SU-DHL-6 (cell line): ENCODE data around the gene INMT.

Experiments used
- EZH2phosphoT487 ChIP-seq: fragments of 200-600 bp; sonication (generic), shearing (Covaris generic); conservative IDR thresholded peaks from 2 replicates; pipeline ENCODE4 v1.6.1; 2018; ENCODE audit warnings: mild to moderate bottlenecking, antibody characterized with exemption, low read length, moderate library complexity, mixed read lengths
- TF ChIP-seq, protein P1 (sequence below): fragments of 200-600 bp; sonication (generic); IDR thresholded peaks from one replicate; pipeline ENCODE4 v1.5.1; 2017; ENCODE audit warnings: antibody characterized with exemption, mild to moderate bottlenecking, low read length, moderate library complexity; ENCODE audit not compliant: insufficient read depth, poor library complexity, severe bottlenecking

DNA sequence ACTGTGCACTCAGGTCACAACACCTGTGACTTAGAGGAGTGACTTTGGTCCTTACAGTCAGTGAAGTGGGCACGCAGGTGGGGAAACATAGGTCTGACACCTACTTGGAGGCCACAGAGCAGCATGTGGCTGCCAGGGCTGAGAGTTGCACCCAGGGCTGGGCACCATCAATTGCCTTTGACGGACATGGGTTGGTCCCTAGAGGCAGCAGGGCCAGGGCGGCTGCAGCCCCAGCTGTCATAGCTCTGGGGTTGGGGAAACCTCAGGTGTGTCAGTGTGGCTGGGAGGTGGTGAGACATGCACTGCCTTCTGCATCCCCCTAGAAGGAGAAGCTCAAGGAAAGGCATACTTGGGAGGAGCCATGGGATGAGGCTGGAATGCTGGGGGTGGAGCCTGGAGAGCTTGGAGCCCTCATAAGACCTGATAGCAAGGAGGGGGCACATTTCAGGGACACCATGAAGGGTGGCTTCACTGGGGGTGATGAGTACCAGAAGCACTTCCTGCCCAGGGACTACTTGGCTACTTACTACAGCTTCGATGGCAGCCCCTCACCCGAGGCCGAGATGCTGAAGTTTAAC is at the start of gene INMT:
- TF ChIP-seq, protein P1, sequence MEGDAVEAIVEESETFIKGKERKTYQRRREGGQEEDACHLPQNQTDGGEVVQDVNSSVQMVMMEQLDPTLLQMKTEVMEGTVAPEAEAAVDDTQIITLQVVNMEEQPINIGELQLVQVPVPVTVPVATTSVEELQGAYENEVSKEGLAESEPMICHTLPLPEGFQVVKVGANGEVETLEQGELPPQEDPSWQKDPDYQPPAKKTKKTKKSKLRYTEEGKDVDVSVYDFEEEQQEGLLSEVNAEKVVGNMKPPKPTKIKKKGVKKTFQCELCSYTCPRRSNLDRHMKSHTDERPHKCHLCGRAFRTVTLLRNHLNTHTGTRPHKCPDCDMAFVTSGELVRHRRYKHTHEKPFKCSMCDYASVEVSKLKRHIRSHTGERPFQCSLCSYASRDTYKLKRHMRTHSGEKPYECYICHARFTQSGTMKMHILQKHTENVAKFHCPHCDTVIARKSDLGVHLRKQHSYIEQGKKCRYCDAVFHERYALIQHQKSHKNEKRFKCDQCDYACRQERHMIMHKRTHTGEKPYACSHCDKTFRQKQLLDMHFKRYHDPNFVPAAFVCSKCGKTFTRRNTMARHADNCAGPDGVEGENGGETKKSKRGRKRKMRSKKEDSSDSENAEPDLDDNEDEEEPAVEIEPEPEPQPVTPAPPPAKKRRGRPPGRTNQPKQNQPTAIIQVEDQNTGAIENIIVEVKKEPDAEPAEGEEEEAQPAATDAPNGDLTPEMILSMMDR, result no peak
- TF ChIP-seq EZH2phosphoT487, result no peak
